Karpas-422 (cell line): Measurements from ENCODE around the gene RBBP8. TPM values are rescaled to one million over a fixed set of nuclear protein-coding genes. Genes with fewer than 3 reads are reported as not detected.

Experiments used
- DNase-seq: peaks from one replicate; pipeline ENCODE4 v3.0.0-alpha.2; 2015
- H2AFZ ChIP-seq: fragments of 200-600 bp; sonication (generic); 2 replicates; pipeline ENCODE4 v1.6.1; 2014; ENCODE audit warnings: antibody characterized with exemption, low read length, mixed read lengths
- H3K27ac ChIP-seq: fragments of 200-600 bp; sonication (generic); 2 replicates; pipeline ENCODE4 v1.5.1; 2014; ENCODE audit warnings: mild to moderate bottlenecking, low read length, moderate library complexity
- H3K27me3 ChIP-seq: fragments of 200-600 bp; sonication (generic); 2 replicates; pipeline ENCODE4 v1.6.1; 2014; ENCODE audit warnings: low read length, mixed read lengths
- H3K36me3 ChIP-seq: fragments of 200-600 bp; sonication (generic); 2 replicates; pipeline ENCODE4 v1.6.1; 2014; ENCODE audit warnings: low read length, mixed read lengths; ENCODE audit not compliant: insufficient read depth
- H3K4me1 ChIP-seq: fragments of 200-600 bp; sonication (generic); 2 replicates; pipeline ENCODE4 v1.6.1; 2014; ENCODE audit warnings: mild to moderate bottlenecking, low read length, mixed read lengths
- H3K4me2 ChIP-seq: fragments of 200-600 bp; sonication (generic); 2 replicates; pipeline ENCODE4 v1.6.1; 2014; ENCODE audit warnings: low read length, low read depth, mild to moderate bottlenecking; ENCODE audit not compliant: poor library complexity, severe bottlenecking
- H3K4me3 ChIP-seq: fragments of 200-600 bp; sonication (generic); 2 replicates; pipeline ENCODE4 v1.5.1; 2014; ENCODE audit warnings: mild to moderate bottlenecking, antibody characterized with exemption, low read length, mixed read lengths
- H3K79me2 ChIP-seq: fragments of 200-600 bp; sonication (generic); 2 replicates; pipeline ENCODE4 v1.6.1; 2014; ENCODE audit warnings: mild to moderate bottlenecking, low read length, mixed read lengths
- H3K9ac ChIP-seq: fragments of 200-600 bp; sonication (generic); 2 replicates; pipeline ENCODE4 v1.6.0; 2014; ENCODE audit warnings: low read length
- H3K9me2 ChIP-seq: fragments of 200-600 bp; sonication (generic), shearing (Covaris generic); replicated peaks from 2 replicates; pipeline ENCODE4 v1.6.0; 2014; ENCODE audit warnings: mild to moderate bottlenecking, low read length, moderate library complexity; ENCODE audit not compliant: insufficient read depth
- H3K9me3 ChIP-seq: fragments of 300-700, 200-600 bp; sonication (generic); 2 replicates; pipeline ENCODE4 v1.6.1; 2014; ENCODE audit warnings: low read length, mixed read lengths
- H4K20me1 ChIP-seq: fragments of 200-600 bp; sonication (generic); 2 replicates; pipeline ENCODE4 v1.6.1; 2014; ENCODE audit warnings: mild to moderate bottlenecking, antibody characterized with exemption, low read length, low read depth; ENCODE audit not compliant: insufficient read depth
- total RNA-seq: library from RNA; depleted of rRNA; stranded (reverse); fragments of >200 nt; shearing (Covaris generic); gene quantifications from 2 replicates; pipeline ENCODE4 v1.2.3, GENCODE V29; 2014; ENCODE audit warnings: low replicate concordance

The RBBP8 gene
- total RNA-seq, 1 experiment from 2014 or later, result 148 TPM

- Histone ChIP-seq H3K9ac (no peak overlapping the region), H3K36me3 (peaks cover 31% of the 10 kb centered on the region; the same call in 1 of the 2 replicates), H2AFZ (no peak overlapping the region), H3K27ac (no peak overlapping the region), H3K4me1 (no peaks in the 10 kb centered on the region), H3K27me3 (no peaks in the 10 kb centered on the region), H4K20me1 (no peaks in the 10 kb centered on the region), H3K79me2 (no peaks in the 10 kb centered on the region), H3K4me2 (no peak overlapping the region), H3K9me3 (no peaks in the 10 kb centered on the region), H3K4me3 (no peak overlapping the region), H3K9me2 (no peaks in the 10 kb centered on the region)
- no peak for DNase-seq
Observed at GRCh38 chr18:23020555-23021294, 87.6 kb downstream of the RBBP8 start.

GRCh38 chr18:23021623-23022022 is 88.5 kb downstream of the RBBP8 start:
- H3K27me3 ChIP-seq, result no peaks in the 10 kb centered on the region
- H3K27ac ChIP-seq, result no peak overlapping the region
- no peak overlapping the region for H2AFZ ChIP-seq
- no peaks in the 10 kb centered on the region for H3K9me3 ChIP-seq
- no peaks in the 10 kb centered on the region for H4K20me1 ChIP-seq
- no peak overlapping the region for H3K4me2 ChIP-seq
- H3K36me3 ChIP-seq, result peaks cover 38% of the 10 kb centered on the region; the same call in 1 of the 2 replicates
- H3K9ac ChIP-seq, result no peak overlapping the region
- no peak for DNase-seq
- no peaks in the 10 kb centered on the region for H3K79me2 ChIP-seq
- H3K4me1 ChIP-seq, result no peaks in the 10 kb centered on the region
- no peaks in the 10 kb centered on the region for H3K9me2 ChIP-seq
- no peak overlapping the region for H3K4me3 ChIP-seq

GRCh38 chr18:23032030-23032582 is 99.0 kb downstream of the RBBP8 start:
- Histone ChIP-seq H3K9me2 (no peaks in the 10 kb centered on the region), H3K4me3 (no peak overlapping the region), H3K79me2 (no peaks in the 10 kb centered on the region), H2AFZ (no peak overlapping the region), H3K4me1 (no peaks in the 10 kb centered on the region), H3K27me3 (no peaks in the 10 kb centered on the region), H3K27ac (no peak overlapping the region), H3K9ac (no peak overlapping the region), H4K20me1 (no peaks in the 10 kb centered on the region), H3K9me3 (no peaks in the 10 kb centered on the region), H3K36me3 (peaks cover 13% of the 10 kb centered on the region; the same call in 1 of the 2 replicates), H3K4me2 (no peak overlapping the region)
- no peak for DNase-seq

GRCh38 chr18:23033056-23033455 is 99.9 kb downstream of the RBBP8 start:
- Histone ChIP-seq H3K4me3 (no peak overlapping the region), H2AFZ (no peak overlapping the region), H3K79me2 (no peaks in the 10 kb centered on the region), H3K27ac (no peak overlapping the region), H3K9me2 (no peaks in the 10 kb centered on the region), H3K36me3 (peaks cover 4% of the 10 kb centered on the region; the same call in 1 of the 2 replicates), H4K20me1 (no peaks in the 10 kb centered on the region), H3K9ac (no peak overlapping the region), H3K4me2 (no peak overlapping the region), H3K27me3 (no peaks in the 10 kb centered on the region), H3K4me1 (no peaks in the 10 kb centered on the region), H3K9me3 (no peaks in the 10 kb centered on the region)
- DNase-seq, result no peak

- DNase-seq, result no peak
- H3K4me3 ChIP-seq, result no peak overlapping the region
- H3K27ac ChIP-seq, result no peak overlapping the region
- H4K20me1 ChIP-seq, result no peaks in the 10 kb centered on the region
- no peak overlapping the region for H3K9ac ChIP-seq
- H3K4me2 ChIP-seq, result no peak overlapping the region
- H2AFZ ChIP-seq, result no peak overlapping the region
- no peaks in the 10 kb centered on the region for H3K27me3 ChIP-seq
- H3K79me2 ChIP-seq, result no peaks in the 10 kb centered on the region
- H3K9me3 ChIP-seq, result no peaks in the 10 kb centered on the region
- no peaks in the 10 kb centered on the region for H3K9me2 ChIP-seq
- H3K36me3 ChIP-seq, result no peaks in the 10 kb centered on the region
- no peaks in the 10 kb centered on the region for H3K4me1 ChIP-seq
Observed at GRCh38 chr18:23036660-23037201, 103.6 kb downstream of the RBBP8 start.

DNA sequence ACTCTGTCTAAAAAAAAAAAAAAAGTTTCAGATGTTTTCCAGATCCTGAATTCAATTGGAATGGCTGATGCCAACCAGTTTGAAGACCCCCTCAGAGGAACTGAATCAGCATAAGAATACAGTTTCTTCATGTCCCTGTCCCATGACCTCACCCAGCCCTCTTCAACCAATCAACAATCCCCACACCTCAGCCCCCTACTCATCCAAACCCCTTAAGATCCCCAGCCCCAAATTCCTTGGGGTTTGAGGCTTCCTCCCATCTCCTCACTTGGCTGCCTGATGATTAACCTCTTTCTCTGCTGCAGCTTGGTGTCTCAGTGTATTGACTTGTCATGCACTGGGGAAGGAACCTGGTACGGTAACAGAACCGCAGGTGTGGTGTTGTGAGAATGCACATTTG is 104.5 kb downstream of the RBBP8 start:
- no peaks in the 10 kb centered on the region for H3K9me2 ChIP-seq
- H3K4me3 ChIP-seq, result no peak overlapping the region
- H3K4me1 ChIP-seq, result no peaks in the 10 kb centered on the region
- DNase-seq, result no peak
- H3K36me3 ChIP-seq, result no peaks in the 10 kb centered on the region
- no peaks in the 10 kb centered on the region for H3K27me3 ChIP-seq
- H4K20me1 ChIP-seq, result no peaks in the 10 kb centered on the region
- no peak overlapping the region for H2AFZ ChIP-seq
- no peaks in the 10 kb centered on the region for H3K9me3 ChIP-seq
- H3K79me2 ChIP-seq, result no peaks in the 10 kb centered on the region
- no peak overlapping the region for H3K27ac ChIP-seq
- H3K9ac ChIP-seq, result no peak overlapping the region
- H3K4me2 ChIP-seq, result no peak overlapping the region

GRCh38 chr18:23038712-23039111 is 105.6 kb downstream of the RBBP8 start:
- H4K20me1 ChIP-seq, result no peaks in the 10 kb centered on the region
- H3K4me1 ChIP-seq, result no peaks in the 10 kb centered on the region
- no peaks in the 10 kb centered on the region for H3K36me3 ChIP-seq
- no peaks in the 10 kb centered on the region for H3K27me3 ChIP-seq
- H3K27ac ChIP-seq, result no peak overlapping the region
- no peak overlapping the region for H2AFZ ChIP-seq
- H3K9me2 ChIP-seq, result no peaks in the 10 kb centered on the region
- H3K9me3 ChIP-seq, result no peaks in the 10 kb centered on the region
- no peak overlapping the region for H3K4me2 ChIP-seq
- H3K79me2 ChIP-seq, result no peaks in the 10 kb centered on the region
- no peak overlapping the region for H3K9ac ChIP-seq
- no peak for DNase-seq
- H3K4me3 ChIP-seq, result no peak overlapping the region

DNA sequence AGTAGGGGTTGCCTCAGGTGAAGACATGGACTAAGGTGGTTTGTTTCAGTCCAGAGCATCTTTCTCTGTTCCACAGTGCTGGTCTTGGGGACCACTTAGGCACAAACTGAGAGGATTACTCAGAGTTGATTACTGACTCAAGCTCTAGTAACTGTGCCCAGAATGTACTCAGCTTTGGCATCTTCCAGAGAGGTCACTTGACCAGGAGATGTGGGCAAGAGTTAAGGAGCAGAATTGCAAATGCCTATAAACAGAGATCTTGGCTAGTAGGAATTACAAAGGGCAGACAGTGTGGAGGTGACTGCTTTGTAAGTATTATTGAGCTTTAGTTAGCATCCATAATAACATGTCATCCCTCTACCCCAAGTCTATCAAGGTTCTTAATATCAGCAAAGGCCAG is 109.0 kb downstream of the RBBP8 start:
- Histone ChIP-seq H3K9me2 (no peaks in the 10 kb centered on the region), H3K9me3 (no peaks in the 10 kb centered on the region), H4K20me1 (no peaks in the 10 kb centered on the region), H3K27ac (no peak overlapping the region), H3K79me2 (no peaks in the 10 kb centered on the region), H3K4me3 (no peak overlapping the region), H3K9ac (no peak overlapping the region), H3K27me3 (no peaks in the 10 kb centered on the region), H3K4me1 (no peaks in the 10 kb centered on the region), H3K36me3 (no peaks in the 10 kb centered on the region), H3K4me2 (no peak overlapping the region), H2AFZ (no peak overlapping the region)
- no peak for DNase-seq
